ENCODE results near the gene PLXNB2. TPM values are rescaled to one million over a fixed set of nuclear protein-coding genes. Genes with fewer than 3 reads are reported as not detected.

The PLXNB2 gene
- total RNA-seq, 1 donor from 2014 or later = 346 TPM

DNA sequence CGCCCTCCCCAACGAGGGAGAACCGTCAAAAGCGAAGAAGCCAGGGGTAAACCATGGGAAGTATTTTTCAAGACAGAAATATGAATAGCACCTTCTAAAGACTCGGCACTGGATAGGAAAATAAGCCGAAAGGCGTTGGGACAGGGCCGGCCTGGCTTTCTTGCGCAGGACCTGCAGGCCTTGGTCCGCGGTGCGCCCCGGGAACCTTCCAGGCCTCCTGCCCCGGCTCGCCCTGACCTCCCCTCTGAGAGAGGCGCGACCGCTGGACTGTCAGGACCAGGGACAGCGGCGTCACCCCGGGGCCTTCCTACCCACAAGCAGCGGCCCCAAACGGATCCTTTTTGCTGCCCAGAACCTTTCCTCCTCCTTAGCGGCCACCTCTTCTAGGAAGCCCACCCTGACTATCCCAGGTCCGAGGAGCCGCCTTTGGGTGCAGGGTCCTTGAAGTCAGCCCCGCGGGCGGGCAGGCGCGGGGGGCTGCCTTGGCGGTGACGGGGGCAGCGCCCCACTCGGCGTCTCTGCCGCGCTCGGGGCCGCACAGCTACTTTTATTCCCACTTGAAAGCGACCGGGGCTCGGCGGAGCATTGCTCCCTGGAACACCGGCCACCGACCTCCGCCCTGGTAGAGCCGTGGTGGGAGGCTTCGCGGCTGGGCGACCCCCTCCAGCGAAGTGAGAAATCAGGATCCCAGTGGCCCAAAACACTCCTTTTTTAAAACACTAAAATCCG is 36.6 kb downstream of the PLXNB2 start:
- Mint-ChIP-seq H3K27ac (ENCODE audit: unreplicated experiment) (peak overlapping the region; percentile 22), H3K27me3 (ENCODE audit: low read depth) (no peaks in the 10 kb centered on the region), H3K9me3 (ENCODE audit: low read depth) (no peaks in the 10 kb centered on the region), H3K4me3 (ENCODE audit: unreplicated experiment) (peak overlapping the region; percentile 64), H3K36me3 (ENCODE audit: low read depth) (peaks cover 8% of the 10 kb centered on the region), H3K4me1 (ENCODE audit: low read depth) (peaks cover 25% of the 10 kb centered on the region)
- no peak for DNase-seq (ENCODE audit: low spot score)
- TF ChIP-seq, protein P1, sequence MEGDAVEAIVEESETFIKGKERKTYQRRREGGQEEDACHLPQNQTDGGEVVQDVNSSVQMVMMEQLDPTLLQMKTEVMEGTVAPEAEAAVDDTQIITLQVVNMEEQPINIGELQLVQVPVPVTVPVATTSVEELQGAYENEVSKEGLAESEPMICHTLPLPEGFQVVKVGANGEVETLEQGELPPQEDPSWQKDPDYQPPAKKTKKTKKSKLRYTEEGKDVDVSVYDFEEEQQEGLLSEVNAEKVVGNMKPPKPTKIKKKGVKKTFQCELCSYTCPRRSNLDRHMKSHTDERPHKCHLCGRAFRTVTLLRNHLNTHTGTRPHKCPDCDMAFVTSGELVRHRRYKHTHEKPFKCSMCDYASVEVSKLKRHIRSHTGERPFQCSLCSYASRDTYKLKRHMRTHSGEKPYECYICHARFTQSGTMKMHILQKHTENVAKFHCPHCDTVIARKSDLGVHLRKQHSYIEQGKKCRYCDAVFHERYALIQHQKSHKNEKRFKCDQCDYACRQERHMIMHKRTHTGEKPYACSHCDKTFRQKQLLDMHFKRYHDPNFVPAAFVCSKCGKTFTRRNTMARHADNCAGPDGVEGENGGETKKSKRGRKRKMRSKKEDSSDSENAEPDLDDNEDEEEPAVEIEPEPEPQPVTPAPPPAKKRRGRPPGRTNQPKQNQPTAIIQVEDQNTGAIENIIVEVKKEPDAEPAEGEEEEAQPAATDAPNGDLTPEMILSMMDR (IDR thresholded peaks at IDR 0.05) = no peak

DNA sequence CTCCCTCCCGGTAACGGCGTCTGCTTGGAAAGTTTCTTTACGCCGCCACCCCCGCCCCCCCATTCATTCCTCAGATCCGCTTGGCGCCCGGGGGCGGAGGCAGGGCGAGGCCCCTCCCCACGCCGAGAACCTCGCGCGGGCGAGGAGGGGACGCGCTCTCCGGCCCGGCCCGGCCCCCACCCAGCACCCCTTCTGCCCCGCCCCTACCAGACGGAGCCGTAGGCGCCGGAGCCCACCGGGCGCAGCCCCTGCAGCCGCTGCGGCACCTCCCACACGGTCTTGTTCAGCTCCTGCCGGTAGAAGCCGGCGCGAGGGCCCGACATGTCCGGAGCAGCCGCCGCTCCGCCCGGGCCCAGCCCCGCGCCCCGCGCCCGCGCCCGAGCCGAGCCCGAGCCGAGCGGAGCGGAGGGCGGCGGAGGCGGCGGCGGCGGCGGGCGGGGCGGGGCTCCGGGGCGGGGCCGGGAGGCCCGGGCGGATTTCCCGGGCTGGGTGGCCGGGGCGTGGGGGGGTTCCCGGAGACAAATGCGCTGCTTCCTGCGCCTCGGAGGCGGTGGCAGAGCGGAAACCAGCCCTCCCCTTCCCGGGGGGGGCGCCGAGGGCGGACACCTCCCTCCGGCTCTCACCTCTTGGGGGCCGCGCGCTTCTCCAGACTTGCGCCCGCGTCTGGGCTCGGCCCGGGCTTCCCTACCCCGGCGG is 37.3 kb downstream of the PLXNB2 start, which contains the start of gene MAPK11:
Gene MAPK11 (minus strand): TSS at position 411 of the 696 bp plus-strand sequence. CDS start 88 bp downstream, at position 323.
- TF ChIP-seq, protein P1 (IDR thresholded peaks at IDR 0.05) = no peak
- Mint-ChIP-seq H3K4me1 (ENCODE audit: low read depth) (peaks cover 25% of the 10 kb centered on the region), H3K4me3 (ENCODE audit: unreplicated experiment) (peak within 1 kb of the TSS; percentile 64), H3K27ac (ENCODE audit: unreplicated experiment) (peak within 1 kb of the TSS; percentile 22), H3K9me3 (ENCODE audit: low read depth) (no peaks in the 10 kb centered on the region), H3K36me3 (ENCODE audit: low read depth) (peaks cover 6% of the 10 kb centered on the region), H3K27me3 (ENCODE audit: low read depth) (no peaks in the 10 kb centered on the region)
- DNase-seq (ENCODE audit: low spot score) = no peak

DNA sequence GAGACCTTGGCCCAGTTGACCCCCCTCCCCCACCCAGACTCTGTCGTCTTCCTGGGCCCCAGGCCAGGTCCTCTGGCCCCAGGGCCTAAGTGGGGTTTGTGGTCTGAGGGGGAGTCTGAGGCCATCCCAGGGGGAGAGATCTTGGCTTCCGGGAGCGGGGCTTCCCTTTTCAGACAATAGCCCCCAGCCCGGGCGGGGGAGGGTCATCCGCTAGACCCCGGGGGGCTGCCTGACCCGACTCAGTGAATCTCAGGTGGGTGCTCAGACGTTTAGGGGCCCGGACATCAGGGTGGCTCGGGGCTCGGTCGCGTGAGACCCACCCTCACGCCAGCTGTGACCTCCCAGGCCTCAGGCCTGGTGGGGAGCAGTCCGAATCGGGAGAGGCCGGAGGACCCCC is 37.9 kb downstream of the PLXNB2 start:
- H3K4me1 Mint-ChIP-seq (ENCODE audit: low read depth) = peaks cover 25% of the 10 kb centered on the region
- peak overlapping the region; percentile 63 for H3K4me3 Mint-ChIP-seq (ENCODE audit: unreplicated experiment)
- TF ChIP-seq, protein P1 (IDR thresholded peaks at IDR 0.05) = no peak
- no peaks in the 10 kb centered on the region for H3K27me3 Mint-ChIP-seq (ENCODE audit: low read depth)
- no peaks in the 10 kb centered on the region for H3K9me3 Mint-ChIP-seq (ENCODE audit: low read depth)
- DNase-seq (ENCODE audit: low spot score) = no peak
- no peak overlapping the region for H3K27ac Mint-ChIP-seq (ENCODE audit: unreplicated experiment)
- H3K36me3 Mint-ChIP-seq (ENCODE audit: low read depth) = peaks cover 3% of the 10 kb centered on the region

DNA sequence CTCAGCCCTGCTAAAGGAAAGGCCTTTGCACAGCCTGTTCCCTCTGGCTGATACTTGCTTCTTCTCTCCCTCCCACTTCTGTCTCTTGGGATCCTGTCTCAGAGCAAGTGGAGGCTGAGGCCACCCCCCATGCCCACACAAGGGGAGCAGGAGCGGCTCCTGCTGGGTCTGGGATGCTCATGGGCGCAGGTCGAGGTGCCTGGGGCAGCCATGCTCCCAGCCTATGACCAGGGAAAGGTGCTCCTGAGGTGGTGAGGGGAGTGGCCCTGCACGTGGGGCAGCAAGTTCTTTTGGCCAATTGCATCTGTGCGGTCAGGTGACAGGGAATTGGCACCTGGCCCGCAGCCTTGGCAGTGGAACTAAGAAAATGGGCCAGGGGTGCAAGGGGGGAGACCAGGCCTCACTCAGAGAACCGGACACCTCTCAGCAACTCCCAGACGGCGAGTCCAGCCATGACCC is 38.8 kb downstream of the PLXNB2 start:
- Mint-ChIP-seq H3K27me3 (ENCODE audit: low read depth) (no peaks in the 10 kb centered on the region), H3K27ac (ENCODE audit: unreplicated experiment) (peak overlapping the region; percentile 66), H3K4me3 (ENCODE audit: unreplicated experiment) (peak overlapping the region; percentile 2), H3K36me3 (ENCODE audit: low read depth) (no peaks in the 10 kb centered on the region), H3K4me1 (ENCODE audit: low read depth) (peaks cover 25% of the 10 kb centered on the region), H3K9me3 (ENCODE audit: low read depth) (no peaks in the 10 kb centered on the region)
- no peak for DNase-seq (ENCODE audit: low spot score)
- TF ChIP-seq, protein P1 (IDR thresholded peaks at IDR 0.05) = no peak

DNA sequence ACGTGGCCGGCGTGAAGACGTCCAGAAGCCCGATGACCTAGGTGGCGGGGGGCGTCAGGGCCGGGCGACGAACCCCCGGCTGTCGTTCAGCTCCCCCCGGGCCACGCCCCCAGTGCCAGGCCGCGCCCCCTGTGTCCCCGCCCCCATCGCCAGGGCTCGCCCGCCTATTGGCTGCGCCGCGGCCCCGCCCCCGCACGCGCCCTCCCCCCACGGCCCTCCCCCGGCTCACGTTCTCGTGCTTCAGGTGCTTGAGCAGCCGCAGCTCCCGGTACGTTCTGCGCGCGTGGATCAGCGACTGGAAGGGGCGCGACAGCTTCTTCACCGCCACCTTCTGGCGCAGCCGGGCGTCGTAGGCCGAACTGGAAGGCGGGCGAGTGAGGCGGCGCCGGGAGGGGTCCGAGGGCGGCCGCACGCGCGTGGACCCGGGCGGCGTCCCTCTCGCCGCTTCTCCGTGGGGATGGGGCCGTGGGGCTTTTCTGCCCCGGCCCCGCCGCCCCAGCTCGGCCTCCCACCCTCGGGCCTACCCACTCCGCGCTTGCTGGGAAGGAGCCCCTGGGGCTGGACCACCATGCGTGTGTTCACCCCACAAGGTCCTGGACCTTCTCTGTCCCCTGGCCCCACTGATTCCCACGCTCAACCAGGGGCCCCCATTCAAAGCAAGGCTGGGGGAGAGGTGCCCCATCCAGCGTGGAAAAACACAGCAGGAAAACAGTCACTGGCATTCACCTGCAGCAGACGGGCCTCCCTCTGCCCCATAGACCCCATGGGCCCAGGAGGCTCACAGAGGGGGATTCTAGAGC is 39.7 kb downstream of the PLXNB2 start:
- peaks cover 25% of the 10 kb centered on the region for H3K4me1 Mint-ChIP-seq (ENCODE audit: low read depth)
- TF ChIP-seq, protein P1 (IDR thresholded peaks at IDR 0.05) = peak; percentile 55
- peak overlapping the region; percentile 36 for H3K4me3 Mint-ChIP-seq (ENCODE audit: unreplicated experiment)
- H3K9me3 Mint-ChIP-seq (ENCODE audit: low read depth) = no peaks in the 10 kb centered on the region
- peak overlapping the region; percentile 66 for H3K27ac Mint-ChIP-seq (ENCODE audit: unreplicated experiment)
- H3K36me3 Mint-ChIP-seq (ENCODE audit: low read depth) = no peaks in the 10 kb centered on the region
- H3K27me3 Mint-ChIP-seq (ENCODE audit: low read depth) = no peaks in the 10 kb centered on the region
- DNase-seq (ENCODE audit: low spot score) = no peak

Data from chondrocyte (in vitro differentiated cells).